T-helper 1 cell treated with Interleukin-12 subunit alpha and Interleukin-12 subunit beta and Interleukin-4 antibody, amounts not matched to agents 30 μg/mL and 1 μg/mL, for 36 hours (primary cell): ENCODE results near the gene TDRD12.
A peak's percentile ranks its signal among the peaks of the same experiment; 100 is the strongest.
"Not testable (repeated sequence)": the region's sequence is repeated elsewhere in the genome, so short reads cannot be mapped to it uniquely, and the experiment has no call there.

Experiments
- H3K27ac Mint-ChIP-seq: one replicate; pipeline ENCODE4 v1.8.0; 2021; ENCODE audit warnings: mild to moderate bottlenecking, mixed read lengths
- H3K27me3 Mint-ChIP-seq: one replicate; pipeline ENCODE4 v1.8.0; 2021; ENCODE audit warnings: low read depth, mixed read lengths
- H3K36me3 Mint-ChIP-seq: one replicate; pipeline ENCODE4 v1.8.0; 2021; ENCODE audit warnings: low read depth, mixed read lengths
- H3K4me1 Mint-ChIP-seq: one replicate; pipeline ENCODE4 v1.8.0; 2021; ENCODE audit warnings: low read depth, mixed read lengths
- H3K4me3 Mint-ChIP-seq: one replicate; pipeline ENCODE4 v1.8.0; 2021; ENCODE audit warnings: mild to moderate bottlenecking, moderate library complexity, mixed read lengths
- H3K9me3 Mint-ChIP-seq: one replicate; pipeline ENCODE4 v1.8.0; 2021; ENCODE audit warnings: mixed read lengths

The TDRD12 gene

DNA sequence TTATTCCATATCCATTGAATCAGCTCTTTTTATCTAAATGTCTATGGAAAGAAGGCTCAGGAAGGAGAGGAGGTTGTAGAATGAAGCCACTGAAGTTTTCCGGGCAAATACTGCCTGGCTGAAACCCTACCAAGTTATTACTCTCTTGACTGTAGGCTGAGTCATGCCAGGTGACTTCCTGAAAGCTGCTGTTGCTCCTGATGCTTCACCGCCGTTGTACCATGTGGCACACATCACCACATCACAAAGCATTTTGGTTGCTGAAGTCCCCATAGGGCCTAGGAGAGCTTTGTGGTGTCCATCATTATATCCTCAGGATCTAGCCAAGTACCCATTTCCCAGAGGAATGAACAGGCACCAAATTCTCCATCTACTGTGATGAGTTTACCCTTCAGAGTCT, 11.1 kb upstream of the TDRD12 start:
- Mint-ChIP-seq H3K4me3 (no peak overlapping the region), H3K27me3 (no peaks in the 10 kb centered on the region), H3K36me3 (peaks cover 34% of the 10 kb centered on the region), H3K27ac (no peak overlapping the region), H3K9me3 (peaks cover 13% of the 10 kb centered on the region), H3K4me1 (peaks cover 6% of the 10 kb centered on the region)

- peaks cover 6% of the 10 kb centered on the region for H3K4me1 Mint-ChIP-seq
- H3K36me3 Mint-ChIP-seq: peaks cover 34% of the 10 kb centered on the region
- H3K27ac Mint-ChIP-seq: peak overlapping the region; percentile 65
- H3K27me3 Mint-ChIP-seq: no peaks in the 10 kb centered on the region
- H3K9me3 Mint-ChIP-seq: peaks cover 9% of the 10 kb centered on the region
- no peak overlapping the region for H3K4me3 Mint-ChIP-seq
Observed at GRCh38 chr19:32709032-32709431, 10.5 kb upstream of the TDRD12 start.

DNA sequence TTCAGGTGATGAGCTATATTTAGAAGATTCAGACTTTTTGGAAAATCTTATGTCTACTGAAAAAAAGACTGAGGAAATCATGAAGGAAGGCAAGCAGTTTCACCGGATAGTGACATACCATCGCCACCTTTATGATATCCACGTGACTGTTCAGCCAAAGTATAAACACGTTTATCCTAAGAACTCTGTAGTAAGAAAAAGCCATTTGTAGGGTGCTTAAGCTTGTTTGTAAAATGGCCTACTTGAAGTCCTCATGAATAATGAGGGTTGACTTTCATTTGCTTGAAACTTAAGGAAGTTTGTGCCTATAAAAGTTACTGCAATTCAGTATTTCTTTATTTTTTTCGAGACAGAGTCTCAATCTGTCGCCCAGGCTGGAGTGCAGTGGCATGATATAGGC, 7.8 kb upstream of the TDRD12 start:
- Mint-ChIP-seq H3K4me3 (no peak overlapping the region), H3K4me1 (peaks cover 6% of the 10 kb centered on the region), H3K27ac (no peak overlapping the region), H3K9me3 (no peaks in the 10 kb centered on the region), H3K36me3 (peaks cover 28% of the 10 kb centered on the region), H3K27me3 (no peaks in the 10 kb centered on the region)

DNA sequence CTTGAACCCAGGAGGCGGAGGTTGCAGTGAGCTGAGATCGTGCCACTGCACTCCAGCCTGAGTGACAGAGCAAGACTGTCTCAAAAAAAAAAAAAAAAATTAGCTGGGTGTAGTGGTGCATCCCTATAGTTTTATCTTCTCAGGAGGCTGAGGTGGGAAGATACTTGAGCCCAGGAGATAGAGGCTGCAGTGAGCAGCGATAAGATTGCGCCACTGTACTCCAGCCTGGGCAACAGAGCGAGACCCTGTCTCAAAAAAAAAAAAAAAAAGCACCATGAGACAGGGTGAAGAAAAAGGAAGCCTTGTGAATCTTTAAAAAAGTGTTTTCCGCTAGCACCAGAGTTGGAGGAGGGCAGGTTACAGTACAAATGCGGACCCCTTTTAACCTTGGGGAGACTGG, 3.4 kb upstream of the TDRD12 start:
- not testable (repeated sequence) for H3K9me3 Mint-ChIP-seq, H3K27ac Mint-ChIP-seq, H3K27me3 Mint-ChIP-seq, H3K4me3 Mint-ChIP-seq, H3K4me1 Mint-ChIP-seq
- H3K36me3 Mint-ChIP-seq: peaks cover 17% of the 10 kb centered on the region

DNA sequence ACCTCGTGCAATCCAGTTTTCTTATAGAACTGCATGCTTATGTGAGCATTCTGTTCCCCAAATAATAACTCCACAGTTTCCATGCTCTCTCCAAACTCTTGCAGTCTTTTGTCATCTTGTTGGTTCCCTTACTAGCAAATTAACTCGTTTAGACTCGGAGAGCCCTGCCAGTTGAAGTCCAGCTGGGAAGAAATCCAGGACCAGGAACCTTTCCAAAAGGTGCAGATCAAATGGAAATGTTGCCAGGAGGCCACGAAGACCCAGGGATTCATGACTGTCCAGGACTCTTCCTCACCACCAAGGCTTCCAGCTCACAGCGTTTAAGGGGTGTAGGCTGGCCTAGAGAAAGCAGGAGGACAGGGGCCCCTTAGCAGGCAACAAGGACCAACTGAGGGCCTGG, 2.1 kb upstream of the TDRD12 start:
- no peak overlapping the region for H3K27ac Mint-ChIP-seq
- no peaks in the 10 kb centered on the region for H3K9me3 Mint-ChIP-seq
- no peak overlapping the region for H3K4me3 Mint-ChIP-seq
- H3K27me3 Mint-ChIP-seq: no peaks in the 10 kb centered on the region
- H3K4me1 Mint-ChIP-seq: no peaks in the 10 kb centered on the region
- H3K36me3 Mint-ChIP-seq: peaks cover 17% of the 10 kb centered on the region

DNA sequence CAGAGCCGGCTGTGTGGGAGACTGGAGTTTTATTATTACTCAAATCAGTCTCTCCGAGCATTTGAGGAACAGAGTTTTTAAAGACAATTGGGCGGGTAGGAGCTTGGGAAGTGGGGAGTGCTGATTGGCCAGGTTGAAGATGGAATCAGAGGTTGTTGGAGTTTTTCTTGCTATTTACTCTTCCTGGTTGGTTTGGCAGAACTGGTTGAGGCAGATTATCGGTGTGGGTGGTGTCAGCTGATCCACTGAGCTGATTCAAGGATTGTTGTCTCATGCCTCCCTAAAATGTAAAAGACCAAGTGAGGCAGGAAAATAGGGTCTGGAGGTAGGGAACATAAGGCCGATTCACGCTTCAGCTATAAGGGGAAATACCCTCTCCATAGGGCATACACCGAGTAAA, 1.3 kb upstream of the TDRD12 start:
- Mint-ChIP-seq H3K9me3 (no peaks in the 10 kb centered on the region), H3K36me3 (peaks cover 12% of the 10 kb centered on the region), H3K4me3 (no peak overlapping the region), H3K27me3 (no peaks in the 10 kb centered on the region), H3K4me1 (no peaks in the 10 kb centered on the region), H3K27ac (no peak overlapping the region)

DNA sequence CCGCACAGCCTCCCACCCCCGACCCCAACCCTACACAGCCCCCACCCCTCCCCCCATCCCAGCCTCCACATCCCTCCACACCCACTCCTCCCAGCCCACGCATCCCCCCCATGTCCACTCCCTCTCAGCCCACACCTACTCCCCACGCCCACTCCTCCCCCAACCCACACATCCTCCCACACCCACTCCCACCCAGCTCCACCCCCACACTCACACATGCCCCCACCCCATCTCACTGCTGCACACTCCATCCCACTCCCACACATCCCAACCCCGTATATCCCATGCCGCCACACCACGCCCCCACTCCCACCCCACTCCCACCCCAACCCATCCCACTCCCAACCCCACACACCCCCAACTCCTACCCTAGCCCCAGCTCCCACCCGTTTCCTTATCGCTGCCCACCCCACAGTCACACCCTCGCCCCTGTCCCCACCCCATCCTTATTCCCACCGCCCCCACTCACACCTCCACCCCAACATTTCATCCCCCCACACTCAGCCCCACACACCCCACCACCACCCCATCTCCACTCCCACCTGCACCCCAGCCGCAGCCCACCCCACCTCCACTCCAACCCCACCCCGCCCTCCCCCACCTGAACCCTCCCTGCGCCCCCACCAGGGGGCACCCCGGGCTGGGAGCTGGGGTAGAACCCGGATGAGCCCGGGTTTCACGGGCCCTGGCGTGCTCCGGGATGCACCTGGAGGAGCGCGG, 809 bp downstream of the TDRD12 start:
- Mint-ChIP-seq H3K27me3 (no peaks in the 10 kb centered on the region), H3K4me1 (no peaks in the 10 kb centered on the region), H3K4me3 (no peak overlapping the region), H3K36me3 (peaks cover 3% of the 10 kb centered on the region), H3K27ac (no peak overlapping the region), H3K9me3 (no peaks in the 10 kb centered on the region)

DNA sequence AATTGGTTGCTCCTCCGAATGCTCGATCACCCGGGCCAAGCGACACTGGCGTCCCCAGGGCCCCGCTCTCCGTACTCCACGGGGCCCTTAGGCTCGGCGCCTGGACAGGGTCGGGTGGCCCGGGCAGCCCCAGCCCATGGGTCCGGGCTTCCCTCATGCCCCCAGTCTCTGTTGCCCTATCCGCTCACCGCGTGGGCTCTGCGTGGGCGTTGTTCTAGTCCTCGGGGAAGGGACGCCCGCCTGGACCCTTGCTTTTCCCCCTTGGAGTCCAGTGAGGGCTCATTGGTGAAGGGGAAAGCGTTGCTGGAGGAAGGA, 1.3 kb downstream of the TDRD12 start:
- peaks cover 2% of the 10 kb centered on the region for H3K36me3 Mint-ChIP-seq
- H3K27me3 Mint-ChIP-seq: no peaks in the 10 kb centered on the region
- H3K27ac Mint-ChIP-seq: no peak overlapping the region
- H3K9me3 Mint-ChIP-seq: no peaks in the 10 kb centered on the region
- H3K4me1 Mint-ChIP-seq: no peaks in the 10 kb centered on the region
- no peak overlapping the region for H3K4me3 Mint-ChIP-seq

GRCh38 chr19:32735936-32736335, 16.4 kb downstream of the TDRD12 start:
- H3K9me3 Mint-ChIP-seq: no peaks in the 10 kb centered on the region
- H3K4me1 Mint-ChIP-seq: no peaks in the 10 kb centered on the region

GRCh38 chr19:32743021-32743420, 23.5 kb downstream of the TDRD12 start:
- Mint-ChIP-seq H3K36me3 (no peaks in the 10 kb centered on the region), H3K4me1 (no peaks in the 10 kb centered on the region)

More at GRCh38 chr19:32735936-32736335, 16.4 kb downstream of the TDRD12 start:
- no peak overlapping the region for H3K27ac Mint-ChIP-seq
- no peak overlapping the region for H3K4me3 Mint-ChIP-seq
- peaks cover 11% of the 10 kb centered on the region for H3K27me3 Mint-ChIP-seq
- no peaks in the 10 kb centered on the region for H3K36me3 Mint-ChIP-seq

DNA sequence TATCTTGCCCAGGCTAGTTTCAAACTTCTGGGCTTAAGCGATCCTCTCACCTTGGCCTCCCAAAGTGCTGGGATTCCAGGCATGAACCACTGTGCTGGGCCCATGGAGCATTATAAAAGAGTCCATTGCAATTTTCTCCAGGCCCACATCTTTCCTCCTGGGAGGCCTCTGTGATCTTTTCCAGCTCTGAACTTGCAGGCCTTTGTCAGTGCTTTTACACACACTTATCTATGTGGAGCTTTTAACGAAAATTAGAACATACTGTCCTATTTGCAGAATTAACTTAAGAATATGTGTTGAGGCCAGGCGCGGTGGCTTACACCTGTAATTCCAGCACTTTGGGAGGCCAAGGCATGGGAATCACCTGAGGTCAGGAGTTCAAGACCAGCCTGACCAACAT, 23.9 kb downstream of the TDRD12 start:
- Mint-ChIP-seq H3K4me3 (no peak overlapping the region), H3K36me3 (no peaks in the 10 kb centered on the region), H3K4me1 (no peaks in the 10 kb centered on the region), H3K27me3 (peaks cover 9% of the 10 kb centered on the region), H3K27ac (no peak overlapping the region), H3K9me3 (no peaks in the 10 kb centered on the region)

More at GRCh38 chr19:32743021-32743420, 23.5 kb downstream of the TDRD12 start:
- no peak overlapping the region for H3K4me3 Mint-ChIP-seq
- H3K27ac Mint-ChIP-seq: no peak overlapping the region
- H3K9me3 Mint-ChIP-seq: no peaks in the 10 kb centered on the region
- peaks cover 5% of the 10 kb centered on the region for H3K27me3 Mint-ChIP-seq

GRCh38 chr19:32744555-32745325, 25.2 kb downstream of the TDRD12 start:
- peaks cover 18% of the 10 kb centered on the region for H3K27me3 Mint-ChIP-seq

DNA sequence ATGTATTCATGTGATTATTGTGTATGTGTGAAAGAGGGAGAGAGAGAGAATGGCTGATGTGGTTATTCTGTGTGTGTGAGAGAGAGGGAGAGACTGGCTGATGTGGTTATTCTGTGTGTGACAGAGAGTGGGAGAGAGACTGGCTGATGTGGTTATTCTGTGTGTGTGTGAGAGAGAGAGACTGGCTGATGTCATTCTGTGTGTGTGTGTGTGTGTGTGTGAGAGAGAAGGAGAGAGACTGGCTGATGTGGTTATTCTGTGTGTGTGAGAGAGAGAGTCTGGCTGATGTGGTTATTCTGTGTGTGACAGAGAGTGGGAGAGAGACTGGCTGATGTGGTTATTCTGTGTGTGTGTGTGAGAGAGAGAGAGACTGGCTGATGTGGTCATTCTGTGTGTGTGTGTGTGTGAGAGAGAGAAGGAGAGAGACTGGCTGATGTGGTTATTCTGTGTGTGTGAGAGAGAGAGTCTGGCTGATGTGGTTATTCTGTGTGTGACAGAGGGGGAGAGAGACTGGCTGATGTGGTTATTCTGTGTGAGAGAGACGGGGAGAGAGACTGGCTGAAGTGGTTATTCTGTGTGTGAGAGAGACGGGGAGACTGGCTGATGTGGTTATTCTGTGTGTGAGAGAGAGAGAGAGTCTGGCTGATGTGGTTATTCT, 26.2 kb downstream of the TDRD12 start:
- H3K27ac Mint-ChIP-seq, H3K36me3 Mint-ChIP-seq, H3K9me3 Mint-ChIP-seq, H3K4me1 Mint-ChIP-seq, H3K4me3 Mint-ChIP-seq: not testable (repeated sequence)
- H3K27me3 Mint-ChIP-seq: peaks cover 21% of the 10 kb centered on the region

More at GRCh38 chr19:32744555-32745325, 25.2 kb downstream of the TDRD12 start:
- no peaks in the 10 kb centered on the region for H3K9me3 Mint-ChIP-seq
- H3K4me3 Mint-ChIP-seq: no peak overlapping the region
- H3K36me3 Mint-ChIP-seq: no peaks in the 10 kb centered on the region
- no peaks in the 10 kb centered on the region for H3K4me1 Mint-ChIP-seq
- no peak overlapping the region for H3K27ac Mint-ChIP-seq

- not testable (repeated sequence) for H3K4me3 Mint-ChIP-seq, H3K4me1 Mint-ChIP-seq, H3K36me3 Mint-ChIP-seq, H3K9me3 Mint-ChIP-seq, H3K27ac Mint-ChIP-seq
- peaks cover 30% of the 10 kb centered on the region for H3K27me3 Mint-ChIP-seq
Observed at GRCh38 chr19:32746631-32747196, 27.1 kb downstream of the TDRD12 start.

- no peak overlapping the region for H3K27ac Mint-ChIP-seq
- peaks cover 30% of the 10 kb centered on the region for H3K27me3 Mint-ChIP-seq
Observed at GRCh38 chr19:32748497-32748896, 28.9 kb downstream of the TDRD12 start.

More at GRCh38 chr19:32748497-32748896, 28.9 kb downstream of the TDRD12 start:
- H3K4me3 Mint-ChIP-seq: no peak overlapping the region
- H3K4me1 Mint-ChIP-seq: no peaks in the 10 kb centered on the region
- no peaks in the 10 kb centered on the region for H3K36me3 Mint-ChIP-seq
- H3K9me3 Mint-ChIP-seq: no peaks in the 10 kb centered on the region
